Right hindlimb (tissue), 1 donor: ENCODE measurements around the gene MACROD1.

Experiments
- DNase-seq: peaks from one replicate; pipeline ENCODE4 v3.0.0-alpha.2; 2018

Gene MACROD1

DNA sequence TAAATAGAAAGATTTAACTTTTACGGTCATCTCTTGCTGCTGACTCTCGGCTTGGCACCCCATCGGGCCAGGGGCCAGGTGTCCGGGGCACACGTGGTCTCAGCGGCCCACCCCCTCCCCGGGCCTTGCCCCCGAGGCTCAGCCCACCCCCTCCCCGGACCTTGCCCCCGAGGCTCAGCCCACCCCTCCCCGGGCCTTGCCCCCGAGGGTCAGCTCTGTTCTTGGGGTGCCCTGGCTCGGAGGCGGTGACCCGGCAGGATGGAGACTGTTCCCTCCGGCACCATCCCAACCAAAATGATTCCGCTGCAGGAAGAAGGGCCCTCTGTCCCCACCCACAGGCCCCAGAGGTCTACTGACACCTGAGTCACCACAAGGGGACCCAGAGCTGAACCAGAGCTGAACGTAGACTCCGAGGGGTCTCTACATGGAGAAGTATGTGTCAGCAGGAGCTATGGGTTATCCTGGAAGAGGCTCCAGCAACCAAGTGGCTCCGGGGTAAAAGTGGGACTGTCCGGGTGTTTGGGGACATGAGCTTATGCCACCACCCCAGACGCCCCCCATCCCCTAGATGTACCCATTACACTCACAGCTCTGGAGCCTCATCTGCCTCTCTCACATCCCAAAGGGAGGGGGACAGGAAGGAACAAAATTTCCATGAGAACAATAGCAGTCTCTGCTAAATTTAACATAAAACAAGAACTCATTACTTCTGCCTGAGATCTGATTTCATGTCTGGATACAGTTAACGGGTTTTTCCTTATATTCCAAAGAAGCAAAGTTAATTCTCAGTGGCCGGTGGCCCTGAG is 38.4 kb downstream of the MACROD1 start:
- DNase-seq: no peak

DNA sequence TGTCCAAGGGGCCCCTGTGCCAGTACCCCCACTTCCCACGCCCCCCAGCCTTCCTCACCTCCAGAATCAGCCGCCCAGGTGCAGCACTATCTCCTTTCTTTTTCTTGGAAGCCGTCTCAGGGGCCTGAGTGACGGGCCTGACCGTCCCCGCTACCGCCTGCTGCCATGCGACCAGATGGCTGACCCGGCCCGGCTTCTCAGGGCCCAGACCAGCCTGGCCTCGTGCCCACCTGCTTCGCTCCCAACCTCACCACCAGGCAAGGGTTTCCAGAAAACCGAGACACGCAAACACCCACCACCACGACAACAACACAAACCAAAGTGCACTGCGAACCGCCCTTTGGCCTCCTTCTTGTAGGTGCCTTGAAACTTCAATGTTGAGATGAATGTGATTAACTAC is 39.1 kb downstream of the MACROD1 start:
- DNase-seq: peak; percentile 18

DNA sequence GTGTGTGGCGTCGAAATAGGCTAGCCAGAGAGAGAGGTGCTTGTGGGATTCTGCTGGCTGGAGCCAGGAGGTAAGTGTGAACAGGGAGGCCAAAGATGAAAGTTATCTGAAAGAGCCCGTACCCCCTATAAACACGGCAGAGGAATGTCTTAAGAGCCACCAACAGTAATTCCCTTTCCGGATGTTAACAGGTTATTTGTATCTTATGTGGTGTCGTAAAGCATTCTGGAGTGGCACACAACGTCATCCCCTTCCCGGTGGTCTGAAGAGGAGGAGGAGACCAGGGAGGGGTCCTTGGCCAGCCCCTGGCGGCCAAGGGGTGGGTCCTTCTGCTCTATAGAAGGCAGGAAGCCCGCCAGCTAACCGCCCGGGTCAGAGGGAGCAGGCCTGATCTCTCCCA is 39.5 kb downstream of the MACROD1 start:
- peak; percentile 18 for DNase-seq

DNA sequence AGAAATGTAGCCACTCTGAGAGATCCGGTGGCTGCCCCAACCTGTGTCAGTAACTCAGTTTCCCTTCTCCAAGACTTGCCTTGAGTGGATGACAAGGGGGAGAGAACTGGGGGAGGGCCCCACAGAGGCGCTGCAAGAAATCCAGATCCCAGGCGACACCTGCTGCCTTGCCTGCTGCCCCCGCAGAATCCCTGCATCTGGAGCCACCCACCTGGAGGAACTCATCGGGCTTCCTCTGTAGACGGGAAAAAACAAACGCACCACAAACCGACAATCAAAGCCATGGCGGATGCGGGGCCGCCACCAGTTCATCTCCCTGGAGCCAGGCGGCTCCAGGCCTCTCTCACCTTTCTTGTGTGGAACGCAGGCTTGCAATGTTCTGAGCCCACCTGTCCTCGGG is 40.2 kb downstream of the MACROD1 start:
- DNase-seq: no peak

DNA sequence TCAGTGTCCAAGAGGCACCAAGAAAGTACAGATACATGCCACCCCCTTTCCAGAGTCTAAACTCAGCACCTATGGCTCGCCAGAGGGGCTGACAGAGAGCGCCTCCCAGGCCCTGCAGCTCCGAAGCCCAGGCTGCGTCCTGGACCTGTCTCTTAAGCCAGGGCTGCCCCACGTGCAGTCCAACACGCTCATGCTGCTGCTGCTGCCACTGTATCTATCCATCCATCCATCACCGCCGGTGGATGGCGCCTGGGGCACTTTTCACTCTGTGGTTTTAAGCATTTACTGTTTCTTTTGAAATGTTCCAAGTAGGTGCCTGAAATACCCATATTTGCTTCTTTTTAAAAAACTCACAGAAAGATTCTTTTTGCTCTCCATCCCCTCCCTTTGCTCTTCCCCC is 41.8 kb downstream of the MACROD1 start:
- DNase-seq: no peak

DNA sequence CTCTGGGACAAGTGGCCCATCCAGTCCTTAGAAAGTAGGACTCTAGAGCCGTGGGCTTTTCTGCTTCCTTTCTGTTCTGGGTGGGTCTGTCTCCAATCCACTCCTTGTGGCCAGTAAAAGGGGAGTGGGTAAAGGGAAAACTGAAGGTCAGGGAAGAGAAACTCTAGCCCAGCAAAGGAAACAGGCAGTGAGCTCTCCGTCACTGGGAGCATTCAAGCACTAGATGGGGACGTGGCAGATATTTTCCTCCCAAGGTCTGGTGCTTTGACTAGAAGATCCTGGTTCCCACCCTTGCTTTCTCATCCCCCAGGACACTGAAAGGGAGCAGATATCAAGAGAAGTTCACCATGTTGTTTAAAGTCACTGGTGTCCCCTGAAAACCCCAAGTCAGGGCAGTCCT is 42.2 kb downstream of the MACROD1 start:
- DNase-seq: no peak

DNA sequence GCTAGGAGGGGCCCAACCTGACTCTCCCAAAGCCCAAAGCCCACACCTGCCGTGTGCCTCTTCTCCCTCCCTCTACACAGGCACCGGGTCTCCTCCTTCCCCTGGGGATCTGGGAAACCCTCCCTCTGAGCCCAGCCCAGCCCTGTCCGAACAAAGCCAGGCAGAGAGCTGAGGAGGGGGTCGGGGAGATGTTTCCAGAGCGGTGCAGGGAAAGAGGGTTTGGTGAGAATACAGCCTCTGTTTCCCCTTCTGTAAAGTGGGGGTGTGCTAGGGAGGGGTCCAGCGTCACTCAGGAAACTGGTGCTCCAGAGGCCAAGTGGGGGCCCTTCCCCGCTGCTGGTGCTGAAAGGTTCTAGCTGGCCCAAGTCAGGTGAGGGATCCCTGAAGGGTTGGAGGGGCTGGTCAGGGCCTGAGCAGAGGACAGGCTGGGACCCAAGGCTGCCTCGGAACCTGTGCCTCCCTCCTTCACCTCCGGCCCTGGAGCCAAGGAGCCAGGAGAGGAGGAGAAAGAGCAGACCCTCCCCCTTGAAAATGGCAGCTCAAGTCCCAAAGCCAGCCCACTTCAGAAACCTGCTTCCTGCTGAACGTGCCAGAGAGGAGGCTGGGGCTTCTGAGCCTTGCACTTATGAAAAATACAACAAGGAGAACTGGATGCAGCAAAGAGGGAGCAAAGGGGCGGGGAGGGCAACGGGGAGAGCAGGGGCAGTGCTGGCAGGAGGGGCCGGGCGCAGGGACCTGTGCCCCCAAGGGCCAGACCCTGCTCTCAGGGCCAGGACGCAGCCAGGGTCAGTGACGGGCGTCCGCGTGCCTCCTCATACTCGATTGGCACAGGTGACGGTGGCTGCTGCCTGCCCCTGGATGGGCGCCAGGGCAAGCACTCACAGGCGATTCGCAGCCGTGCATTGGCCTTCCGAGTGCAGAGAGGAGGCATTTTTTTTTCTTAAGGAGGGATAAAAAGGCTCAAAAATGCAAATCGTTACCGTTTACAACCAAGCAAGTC is 43.2 kb downstream of the MACROD1 start:
- DNase-seq: peak; percentile 61

DNA sequence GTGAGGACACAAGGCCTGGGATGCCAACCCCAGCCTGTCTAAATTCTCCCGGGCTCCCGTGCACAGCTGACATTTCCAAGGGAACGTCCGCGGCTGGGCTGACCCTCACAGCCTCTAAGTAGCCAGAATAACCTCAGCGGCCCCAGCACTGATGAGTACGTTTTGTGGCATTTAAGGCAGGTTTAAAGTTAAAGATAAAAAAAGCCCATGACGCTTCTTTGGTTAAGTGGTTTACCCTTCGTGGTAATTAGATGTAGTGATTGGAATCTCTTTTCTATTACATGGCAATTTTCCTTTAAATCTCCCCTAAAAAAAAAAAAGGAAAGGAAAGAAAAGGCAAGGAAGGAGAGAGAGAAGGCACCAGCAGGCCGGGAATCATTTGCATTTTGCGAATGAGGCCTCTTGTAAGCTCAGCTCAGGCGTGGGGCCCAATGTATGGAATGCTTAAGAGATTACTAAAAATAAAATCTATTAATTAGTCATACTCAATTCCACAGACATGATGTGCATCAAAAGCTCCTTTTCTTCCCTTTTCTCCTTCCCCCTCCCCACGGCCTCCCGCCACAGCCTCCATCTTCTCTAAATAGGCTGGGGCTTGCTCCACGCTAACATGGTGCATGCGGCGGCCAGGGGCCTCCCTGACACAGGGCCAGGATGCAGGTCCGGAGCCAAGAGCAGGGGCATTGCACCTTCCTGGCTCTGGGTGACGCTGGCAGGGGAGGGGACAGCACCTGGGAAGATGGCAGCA is 44.1 kb downstream of the MACROD1 start:
- DNase-seq: no peak

DNA sequence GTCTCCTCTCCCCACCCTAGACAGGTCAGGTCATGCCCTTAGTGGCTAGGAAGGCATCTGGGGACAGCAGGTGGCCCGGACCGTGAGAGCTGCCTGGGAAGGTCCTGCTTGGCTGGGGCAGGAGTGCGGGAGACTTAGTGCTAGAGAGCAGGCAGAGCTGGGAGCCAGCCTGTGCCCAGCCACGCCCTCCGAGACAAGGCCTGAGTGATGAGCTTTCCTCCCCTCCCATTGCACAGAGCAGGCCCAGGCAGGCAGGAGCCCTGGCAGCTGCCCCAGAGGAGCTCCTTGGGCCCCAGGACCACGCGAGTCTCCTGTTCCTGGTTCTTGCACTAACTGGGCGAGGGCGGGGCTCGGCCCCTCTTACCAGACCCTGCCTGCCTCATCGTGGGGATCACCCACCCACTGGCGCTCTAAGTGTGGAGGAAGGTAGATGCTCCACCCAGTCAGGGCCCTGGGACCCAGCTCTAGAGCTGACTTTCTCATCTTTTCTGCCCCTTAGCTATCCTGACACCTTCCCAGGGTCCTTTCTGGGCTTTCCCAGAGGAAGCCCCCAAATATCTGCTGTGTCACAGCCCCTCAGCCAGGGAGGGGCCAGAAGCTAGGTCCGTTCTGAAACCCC is 44.9 kb downstream of the MACROD1 start:
- no peak for DNase-seq

DNA sequence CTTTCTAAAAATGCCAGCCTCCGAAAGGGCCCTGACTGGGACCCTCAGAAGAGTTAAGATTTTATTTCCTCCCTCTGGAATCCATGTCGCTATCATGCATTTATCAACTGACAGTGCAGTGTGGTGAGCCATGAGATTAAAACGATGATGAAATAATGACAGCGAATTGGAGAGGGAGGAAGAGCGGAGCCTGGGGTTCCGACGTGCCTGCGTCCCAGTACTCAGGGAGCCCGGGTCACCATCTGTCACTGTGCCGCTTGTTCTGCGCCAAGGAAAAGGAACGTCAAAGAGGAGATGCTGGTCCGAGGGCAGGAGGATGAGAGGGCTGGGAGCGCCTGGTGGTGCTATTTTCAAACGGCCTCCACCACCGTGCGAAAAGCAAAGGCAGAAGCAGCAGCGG is 46.2 kb downstream of the MACROD1 start:
- DNase-seq: no peak

DNA sequence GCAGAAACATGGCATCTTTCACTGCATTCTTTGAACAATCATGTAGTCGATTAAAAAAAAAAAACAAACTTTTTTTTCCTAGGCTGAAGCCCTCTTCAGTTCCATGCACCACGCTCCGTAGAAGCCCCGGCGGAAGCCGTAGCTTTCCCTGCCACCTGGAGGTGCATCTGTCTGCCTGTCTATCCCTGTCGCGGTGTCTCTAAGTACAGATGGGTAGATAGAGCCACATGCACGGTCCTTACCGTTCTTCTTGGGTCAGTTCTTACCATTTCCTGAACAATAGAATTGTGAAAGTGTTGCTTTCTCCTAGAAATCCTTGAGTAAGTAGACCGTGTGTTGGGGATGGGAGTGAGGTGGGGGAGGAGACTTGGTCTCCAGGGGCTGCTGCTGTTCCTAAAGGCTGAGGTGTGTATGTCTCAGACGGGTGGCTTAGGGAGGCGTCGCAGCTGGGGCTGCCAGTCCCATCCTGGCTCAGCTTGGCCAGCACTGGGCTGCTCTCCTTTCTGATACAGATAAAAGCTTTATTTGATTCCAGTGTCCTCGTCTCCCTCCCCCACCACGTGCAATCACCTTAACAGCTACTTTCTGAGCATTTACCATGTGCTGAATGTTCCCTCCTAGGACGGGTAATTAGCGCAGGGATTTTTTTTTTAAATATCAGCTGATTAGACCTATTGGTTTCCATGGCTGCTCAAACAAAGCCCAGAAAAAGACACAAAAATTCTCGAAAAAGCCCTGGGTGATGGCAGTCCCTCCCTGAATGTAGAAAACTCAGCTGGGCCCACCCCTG is 46.8 kb downstream of the MACROD1 start:
- DNase-seq: no peak

DNA sequence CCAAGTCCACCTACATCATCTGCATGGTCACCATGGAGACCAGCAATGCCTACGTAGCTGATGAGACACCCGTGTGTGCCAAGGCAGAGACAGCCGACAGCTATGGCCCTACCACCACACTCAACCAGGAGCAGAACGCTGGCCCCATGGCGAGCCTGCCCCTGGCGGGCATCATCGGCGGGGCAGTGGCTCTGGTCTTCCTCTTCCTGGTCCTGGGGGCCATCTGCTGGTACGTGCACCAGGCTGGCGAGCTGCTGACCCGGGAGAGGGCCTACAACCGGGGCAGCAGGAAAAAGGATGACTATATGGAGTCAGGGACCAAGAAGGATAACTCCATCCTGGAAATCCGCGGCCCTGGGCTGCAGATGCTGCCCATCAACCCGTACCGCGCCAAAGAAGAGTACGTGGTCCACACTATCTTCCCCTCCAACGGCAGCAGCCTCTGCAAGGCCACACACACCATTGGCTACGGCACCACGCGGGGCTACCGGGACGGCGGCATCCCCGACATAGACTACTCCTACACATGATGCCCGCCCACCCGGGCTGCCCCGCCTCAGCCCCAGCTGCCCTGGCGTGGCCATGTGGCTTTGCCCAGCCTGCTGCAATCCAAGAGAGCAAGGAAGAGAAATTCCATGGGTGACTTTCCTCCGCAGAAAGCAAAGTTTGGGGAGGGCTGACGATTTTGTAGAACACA is 48.0 kb downstream of the MACROD1 start:
- DNase-seq: no peak

DNA sequence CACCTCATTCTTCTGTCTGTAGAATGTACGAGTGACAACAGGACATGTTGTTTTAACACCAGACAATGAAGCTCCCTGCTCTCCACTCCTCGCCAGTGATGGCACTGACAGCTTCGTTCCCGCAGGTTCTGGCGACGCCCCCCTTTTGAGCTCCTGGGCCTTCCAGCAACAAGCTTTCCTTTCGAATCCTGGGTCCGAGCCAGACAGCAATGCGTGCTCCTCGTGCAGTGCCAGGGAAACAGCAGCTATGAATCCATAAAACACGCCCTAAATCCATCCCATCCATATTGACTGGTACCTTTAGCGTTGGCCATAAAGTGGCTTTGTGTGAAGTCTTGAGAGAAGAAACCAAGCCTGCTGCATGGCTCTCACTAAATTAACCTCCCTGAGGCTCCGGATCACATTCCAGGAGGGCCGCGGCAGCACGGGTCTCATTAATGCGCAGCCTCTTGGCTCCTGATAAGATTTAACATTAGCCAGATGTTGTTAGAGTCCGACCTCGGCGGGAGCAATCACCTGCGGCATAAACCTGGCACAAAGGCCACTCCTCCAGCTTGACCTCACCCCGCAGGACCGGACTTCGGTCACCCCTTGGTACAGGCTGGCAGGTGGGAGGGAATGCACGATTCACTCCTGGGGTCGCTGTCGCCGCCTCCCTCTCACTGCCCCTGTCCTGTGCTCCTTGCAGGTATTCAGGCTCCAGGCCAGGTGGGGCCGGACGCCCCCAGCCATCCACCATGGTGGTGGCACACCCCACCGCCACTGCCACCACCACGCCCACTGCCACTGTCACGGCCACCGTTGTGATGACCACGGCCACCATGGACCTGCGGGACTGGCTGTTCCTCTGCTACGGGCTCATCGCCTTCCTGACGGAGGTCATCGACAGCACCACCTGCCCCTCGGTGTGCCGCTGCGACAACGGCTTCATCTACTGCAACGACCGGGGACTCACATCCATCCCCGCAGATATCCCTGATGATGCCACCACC is 50.1 kb downstream of the MACROD1 start:
- no peak for DNase-seq

DNA sequence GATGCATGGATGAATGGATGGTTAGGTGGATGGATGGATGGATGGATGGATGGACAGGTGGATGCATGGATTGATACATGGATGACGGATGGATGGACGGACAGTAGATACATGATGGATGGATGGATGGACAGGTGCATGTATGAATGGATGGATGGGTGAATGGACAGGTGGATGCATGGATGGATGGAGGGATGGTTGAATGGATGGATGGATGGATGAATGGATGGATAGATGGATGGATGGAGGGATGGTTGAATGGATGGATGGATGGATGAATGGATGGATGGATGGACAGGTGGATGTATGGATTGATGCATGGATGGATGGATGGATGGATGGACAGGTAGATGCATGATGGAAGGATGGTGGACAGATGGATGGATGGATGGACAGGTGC is 51.7 kb downstream of the MACROD1 start:
- no peak for DNase-seq

DNA sequence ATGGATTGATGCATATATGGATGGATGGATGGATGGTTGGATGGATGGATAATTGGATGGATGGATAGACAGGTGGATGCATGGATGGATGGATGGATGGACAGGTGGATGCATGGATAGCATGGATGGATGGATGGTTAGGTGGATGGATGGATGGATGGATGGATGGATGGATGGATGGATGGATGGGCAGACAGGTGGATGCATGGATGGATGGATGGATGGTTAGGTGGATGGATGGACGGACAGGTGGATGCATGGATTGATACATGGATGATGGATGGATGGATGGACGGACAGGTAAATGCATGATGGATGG is 52.5 kb downstream of the MACROD1 start:
- DNase-seq: no peak

DNA sequence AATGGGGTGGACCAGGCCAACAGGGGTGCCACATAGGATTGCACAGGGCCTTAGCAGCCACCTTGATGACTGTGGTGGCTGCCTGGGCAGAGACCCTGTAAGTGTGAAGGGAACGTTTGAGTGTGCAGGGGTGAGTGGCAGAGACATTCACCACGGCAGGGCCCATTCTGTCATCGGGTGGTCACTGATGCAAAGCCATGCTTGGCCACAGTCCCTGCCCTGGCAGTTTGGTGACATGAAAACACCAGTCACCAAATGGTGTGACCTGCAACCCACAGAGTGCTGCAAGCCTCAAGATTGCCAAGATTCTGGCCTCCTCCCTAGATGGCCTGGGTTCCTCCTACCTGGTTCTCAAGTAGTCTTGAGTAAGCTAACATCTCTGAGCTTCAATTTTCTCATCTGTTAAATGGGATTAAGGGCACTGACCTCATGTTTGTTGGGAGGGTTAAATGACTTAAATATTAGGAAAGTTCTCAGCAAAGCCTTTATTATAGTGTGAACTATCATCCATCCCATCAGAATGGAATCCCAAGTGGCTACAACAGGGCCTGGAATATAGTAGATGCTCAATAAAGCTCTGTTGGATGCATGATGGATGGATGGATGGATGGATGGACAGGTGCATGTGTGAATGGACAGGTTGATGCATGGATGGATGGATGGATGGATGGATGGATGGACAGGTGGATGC is 53.0 kb downstream of the MACROD1 start:
- no peak for DNase-seq

DNA sequence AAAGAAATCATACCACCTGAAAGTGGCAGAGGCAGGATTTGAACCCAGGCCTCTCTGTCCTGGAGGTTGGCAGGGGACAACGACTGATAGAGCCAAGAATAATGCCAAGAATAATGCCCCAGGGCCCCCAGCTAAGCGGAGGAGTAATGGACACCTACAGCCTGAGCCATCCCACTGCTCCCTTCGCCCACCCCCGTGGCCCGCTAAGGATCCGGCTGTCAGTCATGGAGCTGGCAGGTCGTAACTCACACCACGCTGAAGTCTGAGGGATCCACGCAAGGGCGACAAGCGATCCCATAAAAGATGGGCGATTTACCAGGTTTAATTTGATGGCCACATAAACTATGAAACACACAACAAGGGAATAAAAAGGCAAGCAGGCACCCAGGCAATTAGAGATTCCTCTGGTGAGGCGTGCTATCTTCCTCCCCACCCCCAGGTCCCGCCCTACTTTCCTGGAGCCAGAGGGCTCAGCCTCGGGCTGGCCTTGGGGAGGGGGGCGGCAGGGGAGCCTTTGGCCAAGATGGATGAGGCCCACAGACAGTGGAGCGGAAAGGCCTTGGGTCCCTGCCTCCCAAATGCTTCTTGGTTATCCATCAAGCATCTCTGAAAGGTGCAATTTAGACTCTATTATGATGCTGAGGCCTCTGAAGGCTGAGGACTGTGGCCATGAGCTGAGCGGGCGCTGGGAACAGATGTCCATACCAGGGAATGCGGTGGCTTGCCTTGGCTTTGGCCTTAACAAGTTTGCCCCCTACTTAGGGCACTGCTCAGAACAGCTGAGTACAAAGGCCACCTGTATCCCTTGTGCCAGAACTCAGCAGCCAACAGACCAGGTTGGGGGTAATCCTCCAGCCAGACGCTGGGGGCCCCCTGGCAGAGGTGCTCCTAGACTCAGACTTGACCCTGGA is 55.2 kb downstream of the MACROD1 start:
- no peak for DNase-seq

DNA sequence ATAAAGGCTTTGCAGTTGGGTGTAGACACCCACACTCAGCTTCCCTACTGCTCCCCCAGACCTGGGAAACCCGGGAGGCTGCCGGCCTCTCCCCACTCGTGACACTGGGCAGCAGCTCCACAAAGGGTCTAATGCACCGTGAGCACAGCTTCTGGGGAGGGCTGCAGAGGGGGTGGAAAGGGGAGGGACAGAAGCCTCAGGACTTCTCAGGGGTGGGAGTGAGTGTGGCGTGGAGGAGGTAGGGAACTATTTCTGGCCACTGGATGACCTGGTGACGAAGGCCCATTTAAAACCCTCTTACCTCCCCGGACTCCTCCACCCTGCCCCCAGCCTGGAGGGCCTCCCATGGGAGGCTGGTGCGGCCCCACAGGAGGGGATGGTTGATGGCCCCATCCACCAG is 56.6 kb downstream of the MACROD1 start:
- no peak for DNase-seq
